Lower leg skin (tissue), 3 donors: ENCODE results near the gene PWWP2A.

Experiments used
- POLR2A ChIP-seq, 2 donors: fragments of 450-650 bp; IDR thresholded peaks; one replicate each; pipeline ENCODE4 v1.6.1; 2016 to 2017; ENCODE audit warnings: antibody characterized with exemption in 2 of 2, mild to moderate bottlenecking in 1 of 2, moderate library complexity in 1 of 2
- TF ChIP-seq, protein P1 (sequence below), 3 donors: fragments of 450-650 bp; IDR thresholded peaks; one replicate each; pipeline ENCODE4 v1.5.1; 2016; ENCODE audit warnings: antibody characterized with exemption in 3 of 3, mild to moderate bottlenecking in 3 of 3, moderate library complexity in 2 of 3

DNA sequence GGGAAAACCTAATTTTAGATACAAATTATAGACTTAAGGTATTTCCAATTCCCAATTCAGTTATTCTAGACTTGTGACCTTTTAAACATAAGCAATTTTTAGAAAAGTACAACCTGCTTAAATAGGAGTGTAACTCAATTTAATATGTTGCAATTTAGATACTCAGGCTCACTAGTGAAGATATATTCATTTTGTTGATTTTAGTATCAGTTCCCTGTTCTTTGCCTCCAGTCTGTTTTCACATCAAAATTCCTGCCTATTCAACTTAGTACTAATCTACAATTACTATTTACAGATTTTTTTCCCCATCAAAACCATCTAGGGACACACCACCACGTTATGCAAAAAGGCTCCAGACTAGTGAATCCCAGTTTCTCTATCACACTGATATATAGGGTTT lies 30.4 kb downstream of the PWWP2A start:
- TF ChIP-seq, protein P1, sequence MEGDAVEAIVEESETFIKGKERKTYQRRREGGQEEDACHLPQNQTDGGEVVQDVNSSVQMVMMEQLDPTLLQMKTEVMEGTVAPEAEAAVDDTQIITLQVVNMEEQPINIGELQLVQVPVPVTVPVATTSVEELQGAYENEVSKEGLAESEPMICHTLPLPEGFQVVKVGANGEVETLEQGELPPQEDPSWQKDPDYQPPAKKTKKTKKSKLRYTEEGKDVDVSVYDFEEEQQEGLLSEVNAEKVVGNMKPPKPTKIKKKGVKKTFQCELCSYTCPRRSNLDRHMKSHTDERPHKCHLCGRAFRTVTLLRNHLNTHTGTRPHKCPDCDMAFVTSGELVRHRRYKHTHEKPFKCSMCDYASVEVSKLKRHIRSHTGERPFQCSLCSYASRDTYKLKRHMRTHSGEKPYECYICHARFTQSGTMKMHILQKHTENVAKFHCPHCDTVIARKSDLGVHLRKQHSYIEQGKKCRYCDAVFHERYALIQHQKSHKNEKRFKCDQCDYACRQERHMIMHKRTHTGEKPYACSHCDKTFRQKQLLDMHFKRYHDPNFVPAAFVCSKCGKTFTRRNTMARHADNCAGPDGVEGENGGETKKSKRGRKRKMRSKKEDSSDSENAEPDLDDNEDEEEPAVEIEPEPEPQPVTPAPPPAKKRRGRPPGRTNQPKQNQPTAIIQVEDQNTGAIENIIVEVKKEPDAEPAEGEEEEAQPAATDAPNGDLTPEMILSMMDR (IDR thresholded peaks at IDR 0.05), result no peak
- TF ChIP-seq POLR2A (IDR thresholded peaks at IDR 0.05), result no peak
